PC-9 (cell line): ENCODE data around the gene RPS8. TPM values are rescaled to one million over a fixed set of nuclear protein-coding genes. Genes with fewer than 3 reads are reported as not detected.
"Not testable (repeated sequence)": the region's sequence is repeated elsewhere in the genome, so short reads cannot be mapped to it uniquely, and the experiment has no call there.

Source experiments
- BruUV-seq: library from RNA; stranded (reverse); fragments of 400-500 nt; replicated peaks from 2 replicates; lab custom pipeline; 2021; lab: Mats Ljungman, UMichigan
- CTCF ChIA-PET: fragments of 300-600 bp; sonication (Branson Sonifier 250); formaldehyde crosslinking; loops from one replicate; lab custom pipeline; 2022; ENCODE audit warnings: antibody characterized with exemption; lab: Charles Lee
- POLR2A ChIA-PET: fragments of 300-600 bp; sonication (Branson Sonifier 250); formaldehyde crosslinking; loops from one replicate; lab custom pipeline; 2022; ENCODE audit warnings: antibody characterized with exemption; ENCODE audit not compliant: unreplicated experiment; lab: Charles Lee
- DNase-seq, 2 experiments: peaks; one replicate each; pipeline versions ENCODE4 v3.0.0 to v3.0.0-alpha.2; 2015 to 2022; ENCODE audit warnings: mixed read lengths in 1 of 2
- H2AFZ ChIP-seq: fragments of 200-600 bp; sonication (generic); 2 replicates; pipeline ENCODE4 v1.8.1; 2017; ENCODE audit warnings: antibody characterized with exemption
- H3F3A ChIP-seq: fragments of 200-600 bp; sonication (generic); 2 replicates; pipeline ENCODE4 v1.8.1; 2017; ENCODE audit warnings: antibody characterized with exemption, mild to moderate bottlenecking, low read depth; ENCODE audit not compliant: insufficient read depth
- H3K27ac ChIP-seq: fragments of 200-600 bp; sonication (generic); 2 replicates; pipeline ENCODE4 v1.6.1; 2016; ENCODE audit warnings: mixed run types
- H3K27me3 ChIP-seq: fragments of 200-600 bp; sonication (generic); 2 replicates; pipeline ENCODE4 v1.6.1; 2016; ENCODE audit warnings: low read depth, mixed run types; ENCODE audit not compliant: insufficient read depth
- H3K36me3 ChIP-seq: fragments of 200-600 bp; sonication (generic); 2 replicates; pipeline ENCODE4 v1.6.1; 2016; ENCODE audit warnings: low read depth, mixed run types
- H3K4me1 ChIP-seq: fragments of 200-600 bp; sonication (generic); replicated peaks from 2 replicates; pipeline ENCODE4 v1.6.1; 2016; ENCODE audit warnings: mixed run types; ENCODE audit not compliant: insufficient read depth
- H3K4me2 ChIP-seq: fragments of 200-600 bp; sonication (generic); 2 replicates; pipeline ENCODE4 v1.6.1; 2017; ENCODE audit warnings: mixed run types
- H3K4me3 ChIP-seq: fragments of 200-600 bp; sonication (generic); 2 replicates; pipeline ENCODE4 v1.6.1; 2016; ENCODE audit warnings: mixed run types
- H3K79me2 ChIP-seq: fragments of 200-600 bp; sonication (generic); 2 replicates; pipeline ENCODE4 v1.6.1; 2017; ENCODE audit warnings: low read depth, mixed run types
- H3K9me2 ChIP-seq: fragments of 200-600 bp; sonication (generic); 2 replicates; pipeline ENCODE4 v1.8.1; 2017; ENCODE audit warnings: mild to moderate bottlenecking; ENCODE audit not compliant: insufficient read depth
- H3K9me3 ChIP-seq: fragments of 200-600 bp; sonication (generic); 2 replicates; pipeline ENCODE4 v1.8.1; 2016; ENCODE audit warnings: low read depth; ENCODE audit not compliant: insufficient read depth
- H4K20me1 ChIP-seq: fragments of 200-600 bp; sonication (generic); 2 replicates; pipeline ENCODE4 v1.8.1; 2017; ENCODE audit not compliant: insufficient read depth
- EZH2 ChIP-seq: fragments of 200-600 bp; sonication (generic); IDR thresholded peaks from 2 replicates; pipeline ENCODE4 v1.8.0; 2017; ENCODE audit warnings: antibody characterized with exemption, low read depth
- intact Hi-C: fragments of 100-400 bp; cut with micrococcal nuclease; formaldehyde crosslinking; loops from one replicate; pipeline ENCODE4 v1.10.0; 2022; ENCODE audit not compliant: unreplicated experiment
- total RNA-seq: library from RNA; stranded (reverse); gene quantifications from 2 replicates; pipeline ENCODE4 v1.2.3, GENCODE V29; 2021
- TF ChIP-seq, protein P1 (sequence below): fragments of 200-600 bp; sonication (generic); conservative IDR thresholded peaks from 2 replicates; pipeline ENCODE4 v1.6.1; 2017; ENCODE audit warnings: mixed run types, antibody characterized with exemption, mild to moderate bottlenecking, moderate library complexity

RPS8 gene
- total RNA-seq, 1 experiment from 2014 or later: 2,059 TPM

DNA sequence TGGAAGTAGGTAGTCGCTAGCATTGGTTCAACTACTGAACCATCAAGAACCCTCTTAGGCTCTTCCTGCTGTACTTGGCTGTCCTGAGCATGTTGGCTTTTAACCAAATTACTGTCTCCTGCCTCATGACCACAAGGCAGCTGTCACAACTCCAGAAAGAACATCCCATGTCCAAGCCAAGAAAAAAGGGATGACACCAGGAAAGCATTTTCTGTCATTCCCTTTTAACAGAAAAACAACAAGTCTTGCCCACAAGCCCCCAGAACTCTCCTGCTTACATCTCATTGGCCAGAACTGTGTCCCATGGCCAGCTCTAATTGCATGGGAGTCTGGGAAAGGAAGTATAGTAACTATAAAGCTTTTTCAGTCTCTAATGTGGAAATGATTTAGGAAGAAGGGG is 42.0 kb upstream of the RPS8 start:
- Histone ChIP-seq H3K4me3 (no peak overlapping the region), H4K20me1 (no peaks in the 10 kb centered on the region), H3K9me2 (no peaks in the 10 kb centered on the region), H3K27me3 (no peaks in the 10 kb centered on the region), H3F3A (peaks cover 65% of the 10 kb centered on the region), H3K36me3 (no peaks in the 10 kb centered on the region), H2AFZ (no peak overlapping the region), H3K27ac (peak overlapping the region; percentile 98; the same call in 1 of the 2 replicates), H3K79me2 (no peaks in the 10 kb centered on the region), H3K4me1 (peaks cover 39% of the 10 kb centered on the region), H3K4me2 (no peak overlapping the region; the same call in 1 of the 2 replicates), H3K9me3 (no peaks in the 10 kb centered on the region)
- TF ChIP-seq, protein P1, sequence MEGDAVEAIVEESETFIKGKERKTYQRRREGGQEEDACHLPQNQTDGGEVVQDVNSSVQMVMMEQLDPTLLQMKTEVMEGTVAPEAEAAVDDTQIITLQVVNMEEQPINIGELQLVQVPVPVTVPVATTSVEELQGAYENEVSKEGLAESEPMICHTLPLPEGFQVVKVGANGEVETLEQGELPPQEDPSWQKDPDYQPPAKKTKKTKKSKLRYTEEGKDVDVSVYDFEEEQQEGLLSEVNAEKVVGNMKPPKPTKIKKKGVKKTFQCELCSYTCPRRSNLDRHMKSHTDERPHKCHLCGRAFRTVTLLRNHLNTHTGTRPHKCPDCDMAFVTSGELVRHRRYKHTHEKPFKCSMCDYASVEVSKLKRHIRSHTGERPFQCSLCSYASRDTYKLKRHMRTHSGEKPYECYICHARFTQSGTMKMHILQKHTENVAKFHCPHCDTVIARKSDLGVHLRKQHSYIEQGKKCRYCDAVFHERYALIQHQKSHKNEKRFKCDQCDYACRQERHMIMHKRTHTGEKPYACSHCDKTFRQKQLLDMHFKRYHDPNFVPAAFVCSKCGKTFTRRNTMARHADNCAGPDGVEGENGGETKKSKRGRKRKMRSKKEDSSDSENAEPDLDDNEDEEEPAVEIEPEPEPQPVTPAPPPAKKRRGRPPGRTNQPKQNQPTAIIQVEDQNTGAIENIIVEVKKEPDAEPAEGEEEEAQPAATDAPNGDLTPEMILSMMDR: no peak
- TF ChIP-seq EZH2: no peak
- ChIA-PET CTCF (interaction anchor here (0.6 to 0.8 kb wide), 2 partner anchors 533 to 570 kb away, joined by 13 to 15 read pairs; no protein-coding TSS in a partner anchor), POLR2A (interaction anchor here (0.6 to 0.9 kb wide), 2 partner anchors 12 to 42 kb away, joined by 3 read pairs; partner anchors contain the start of gene RPS8)
- BruUV-seq: no TSS peak
- intact Hi-C loops: loop anchor here (10.0 kb wide), 2 partner anchors 71 to 851 kb away; partner anchors contain the start of genes BTBD19, DYNLT4, NASP and PLK3
- no peak for DNase-seq

DNA sequence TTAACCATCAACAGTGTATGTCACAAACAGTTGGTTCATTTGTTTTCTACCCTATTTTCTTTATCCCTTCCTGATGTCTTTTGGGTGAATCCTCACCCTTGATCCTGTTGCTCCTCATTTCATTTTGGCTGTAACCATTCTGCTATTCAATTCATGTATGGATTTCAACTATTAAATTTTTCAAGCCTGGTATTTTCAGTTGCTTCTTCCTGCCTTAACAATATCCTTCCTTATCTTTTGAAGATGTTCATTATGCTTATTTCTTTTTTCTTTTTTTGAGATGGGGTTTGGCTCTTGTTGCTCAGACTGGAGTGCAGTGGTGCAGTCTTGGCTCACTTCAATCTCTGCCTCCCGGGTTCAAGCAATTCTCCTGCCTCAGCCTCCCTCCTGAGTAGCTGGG is 41.6 kb upstream of the RPS8 start:
- Histone ChIP-seq H4K20me1 (no peaks in the 10 kb centered on the region), H3K79me2 (no peaks in the 10 kb centered on the region), H2AFZ (no peak overlapping the region), H3K27ac (no peak overlapping the region), H3K4me3 (no peak overlapping the region), H3K4me1 (peaks cover 39% of the 10 kb centered on the region), H3K9me2 (no peaks in the 10 kb centered on the region), H3K27me3 (no peaks in the 10 kb centered on the region), H3F3A (peaks cover 62% of the 10 kb centered on the region), H3K36me3 (no peaks in the 10 kb centered on the region), H3K4me2 (no peak overlapping the region; the same call in 1 of the 2 replicates), H3K9me3 (no peaks in the 10 kb centered on the region)
- ChIA-PET CTCF (interaction anchor here (0.6 kb wide), 1 partner anchor 532 kb away, joined by 13 read pairs; no protein-coding TSS in a partner anchor), POLR2A (interaction anchor here (0.6 to 0.9 kb wide), 2 partner anchors 12 to 786 kb away, joined by 3 to 5 read pairs; no protein-coding TSS in a partner anchor)
- DNase-seq: no peak
- BruUV-seq: no TSS peak
- no peak for TF ChIP-seq EZH2
- TF ChIP-seq, protein P1: no peak
- intact Hi-C loops: loop anchor here (10.0 kb wide), 2 partner anchors 71 to 851 kb away; partner anchors contain the start of genes BTBD19, DYNLT4, NASP and PLK3

DNA sequence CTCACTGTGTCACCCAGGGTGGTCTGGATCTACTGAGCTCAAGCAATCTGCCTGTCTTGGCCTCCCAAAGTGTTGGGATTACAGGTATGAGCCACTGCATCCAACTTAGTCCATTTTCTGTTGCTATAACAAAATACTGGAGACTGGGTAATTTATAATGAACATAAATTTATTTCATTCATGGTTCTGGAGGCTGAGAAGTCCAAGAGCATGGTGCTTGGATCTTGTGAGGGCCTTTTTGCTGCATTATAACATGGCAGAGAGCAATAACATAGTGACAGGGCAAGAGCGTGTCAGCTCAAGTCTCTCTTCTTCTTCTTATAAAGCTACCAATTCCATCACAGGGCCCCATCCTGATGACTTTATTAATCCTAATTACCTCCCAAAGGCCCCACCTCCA is 39.3 kb upstream of the RPS8 start:
- peaks cover 17% of the 10 kb centered on the region for H3K79me2 ChIP-seq
- DNase-seq: no peak
- no peak overlapping the region for H3K4me2 ChIP-seq
- no peak overlapping the region for H3K4me3 ChIP-seq
- TF ChIP-seq EZH2: no peak
- TF ChIP-seq, protein P1: no peak
- intact Hi-C loops: loop anchor here (10.0 kb wide), 2 partner anchors 69 to 849 kb away; partner anchors contain the start of genes BTBD19, DYNLT4, NASP and PLK3
- H3K27ac ChIP-seq: no peak overlapping the region
- peaks cover 46% of the 10 kb centered on the region for H3F3A ChIP-seq
- no peak overlapping the region for H2AFZ ChIP-seq
- H3K9me3 ChIP-seq: no peaks in the 10 kb centered on the region
- BruUV-seq: no TSS peak
- CTCF ChIA-PET: no interaction called here
- H3K36me3 ChIP-seq: no peaks in the 10 kb centered on the region
- no peaks in the 10 kb centered on the region for H4K20me1 ChIP-seq
- H3K27me3 ChIP-seq: no peaks in the 10 kb centered on the region
- H3K9me2 ChIP-seq: no peaks in the 10 kb centered on the region
- POLR2A ChIA-PET: interaction anchor here (0.7 kb wide), 1 partner anchor 962 kb away, joined by 4 read pairs; no protein-coding TSS in a partner anchor
- peaks cover 29% of the 10 kb centered on the region for H3K4me1 ChIP-seq

DNA sequence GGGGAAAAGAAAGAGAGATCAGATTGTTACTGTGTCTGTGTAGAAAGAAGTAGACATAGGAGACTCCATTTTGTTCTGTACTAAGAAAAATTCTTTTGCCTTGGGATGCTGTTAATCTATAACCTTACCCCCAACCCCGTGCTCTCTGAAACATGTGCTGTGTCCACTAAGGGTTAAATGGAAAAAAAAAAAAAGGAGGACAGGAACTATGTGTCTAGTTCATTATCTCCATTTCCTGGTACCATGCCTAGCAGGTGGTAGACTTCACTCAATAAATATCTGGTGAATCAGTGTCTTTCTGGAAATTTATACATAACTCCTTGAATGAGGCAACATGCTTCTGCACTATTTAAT is 36.4 kb upstream of the RPS8 start:
- H3K79me2 ChIP-seq: peaks cover 46% of the 10 kb centered on the region
- POLR2A ChIA-PET: interaction anchor here (0.6 to 0.7 kb wide), 3 partner anchors 21 to 411 kb away, joined by 3 to 8 read pairs (median 6); no protein-coding TSS in a partner anchor
- not testable (repeated sequence) for H3K9me3 ChIP-seq, H3K9me2 ChIP-seq, DNase-seq, BruUV-seq, H4K20me1 ChIP-seq, H3K27me3 ChIP-seq
- peaks cover 18% of the 10 kb centered on the region for H3F3A ChIP-seq
- H3K27ac ChIP-seq: peak overlapping the region; percentile 79
- H2AFZ ChIP-seq: peak overlapping the region; percentile 87
- H3K4me3 ChIP-seq: peak overlapping the region; percentile 65
- intact Hi-C loops: loop anchor here (1.0 to 10.0 kb wide), 4 partner anchors 8 to 846 kb away; partner anchors contain the start of genes BTBD19, DYNLT4, NASP and PLK3
- CTCF ChIA-PET: interaction anchor here (0.7 kb wide), 1 partner anchor 24 kb away, joined by 5 read pairs; no protein-coding TSS in a partner anchor
- H3K4me1 ChIP-seq: peaks cover 18% of the 10 kb centered on the region
- peaks cover 18% of the 10 kb centered on the region for H3K36me3 ChIP-seq
- H3K4me2 ChIP-seq: peak overlapping the region; percentile 89
